ENCODE measurements around the gene RBMY1F. TPM values are rescaled to one million over a fixed set of nuclear protein-coding genes. Genes with fewer than 3 reads are reported as not detected.
"Not testable (repeated sequence)": the region's sequence is repeated elsewhere in the genome, so short reads cannot be mapped to it uniquely, and the experiment has no call there.

The RBMY1F gene
- total RNA-seq: not detected

DNA sequence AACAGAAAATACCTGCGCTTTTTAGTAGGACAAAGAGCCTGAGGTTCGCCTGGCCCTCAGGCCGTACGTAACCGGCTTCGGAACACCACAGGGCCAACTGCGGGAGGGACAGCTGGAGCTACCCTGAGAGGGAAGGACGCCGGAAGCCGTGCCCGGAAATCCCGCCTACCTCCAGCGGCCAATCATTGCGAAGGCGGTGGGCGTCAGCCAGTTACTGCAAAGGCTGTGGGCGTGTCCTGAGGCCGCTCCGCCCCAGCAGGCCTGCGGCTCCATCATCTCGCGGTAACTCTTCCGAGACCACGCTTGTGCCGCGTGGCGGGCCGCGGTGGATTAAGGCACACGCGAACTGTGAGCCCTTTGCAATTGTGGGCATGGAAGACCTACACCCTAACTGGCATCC, at the start of gene RBMY1F:
Gene RBMY1F (minus strand): TSS at position 101 of the 400 bp plus-strand sequence. CDS start 1,954 bp downstream, outside the sequence.
- H3K4me1 Mint-ChIP-seq, H3K36me3 Mint-ChIP-seq, H3K27me3 Mint-ChIP-seq, DNase-seq, H3K9me3 Mint-ChIP-seq, H3K27ac Mint-ChIP-seq, H3K4me3 Mint-ChIP-seq: not testable (repeated sequence)

DNA sequence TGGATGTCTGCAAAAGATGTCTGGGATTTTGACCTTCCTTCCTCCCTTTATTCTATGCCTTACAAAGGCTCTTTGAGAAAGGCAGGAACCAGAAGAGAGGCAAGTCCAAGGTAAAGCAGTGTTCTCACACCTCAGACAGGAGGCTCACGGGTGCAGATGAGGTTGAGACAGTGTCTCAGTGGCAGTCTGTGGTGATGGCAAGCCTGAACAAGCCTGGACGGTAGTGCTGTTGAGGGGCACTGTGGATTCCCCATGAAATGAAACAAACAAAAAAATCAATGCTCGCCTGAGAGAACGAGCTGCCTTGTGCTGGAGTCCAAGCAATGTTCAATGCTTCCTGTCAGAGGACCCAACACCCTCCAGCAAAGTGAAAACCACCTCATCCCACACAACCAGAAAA, 31.6 kb downstream of the RBMY1F start:
- not testable (repeated sequence) for H3K36me3 Mint-ChIP-seq, H3K4me3 Mint-ChIP-seq, H3K9me3 Mint-ChIP-seq, DNase-seq, H3K27ac Mint-ChIP-seq, H3K4me1 Mint-ChIP-seq, H3K27me3 Mint-ChIP-seq

DNA sequence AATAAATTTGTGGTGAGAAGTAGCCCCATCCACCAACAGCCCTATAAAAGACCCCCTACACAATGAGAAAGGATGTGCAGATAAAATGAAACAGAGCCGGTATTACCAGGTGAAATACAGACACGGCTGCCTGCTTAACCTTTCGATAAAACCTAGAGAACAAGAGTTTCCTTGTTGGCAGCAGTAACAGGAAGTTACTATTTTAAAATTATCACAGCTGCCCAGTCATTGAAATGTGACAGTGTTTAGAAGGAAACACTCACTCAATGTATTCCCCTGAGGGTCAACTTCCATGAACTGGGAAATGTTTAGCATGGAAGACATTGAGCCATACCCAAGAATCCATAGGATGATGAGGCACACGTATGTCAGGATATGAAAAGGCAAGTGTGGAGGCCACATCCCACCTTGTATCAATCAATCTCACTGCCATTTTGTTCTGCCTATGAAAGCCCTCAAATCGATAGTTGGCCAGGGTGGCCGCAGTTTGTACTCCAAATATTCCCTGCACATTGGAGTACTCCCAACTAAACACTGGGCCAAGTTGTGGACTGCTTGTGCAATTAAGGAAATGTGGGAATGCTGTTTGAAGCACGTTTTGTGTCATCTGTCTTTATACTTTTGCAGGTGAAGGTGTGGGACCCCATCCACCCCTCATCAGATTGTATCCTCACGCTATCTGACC, 41.6 kb downstream of the RBMY1F start:
- not testable (repeated sequence) for H3K27me3 Mint-ChIP-seq, H3K9me3 Mint-ChIP-seq, H3K4me1 Mint-ChIP-seq, H3K4me3 Mint-ChIP-seq, H3K27ac Mint-ChIP-seq, H3K36me3 Mint-ChIP-seq, DNase-seq

DNA sequence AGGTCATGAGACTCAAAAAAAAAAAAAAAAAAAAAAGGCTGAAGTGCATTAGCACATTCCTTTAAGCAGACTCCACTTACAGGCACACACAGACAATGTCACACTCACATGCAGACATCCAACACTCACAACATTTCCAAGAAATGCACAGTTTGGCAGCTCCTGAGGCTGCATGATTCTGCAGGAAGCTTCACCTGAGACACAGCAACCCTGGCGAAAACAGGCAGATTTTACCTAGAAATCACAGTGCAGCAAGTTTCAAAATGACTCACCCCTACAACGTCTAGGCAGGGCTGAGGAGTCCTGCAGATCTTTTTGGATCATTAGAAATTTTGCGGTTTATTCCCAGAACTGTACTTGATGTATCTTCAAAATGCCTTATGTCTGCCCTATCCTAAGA, 48.0 kb downstream of the RBMY1F start:
- not testable (repeated sequence) for H3K27me3 Mint-ChIP-seq, H3K4me3 Mint-ChIP-seq, H3K4me1 Mint-ChIP-seq, H3K27ac Mint-ChIP-seq, H3K36me3 Mint-ChIP-seq, H3K9me3 Mint-ChIP-seq, DNase-seq

DNA sequence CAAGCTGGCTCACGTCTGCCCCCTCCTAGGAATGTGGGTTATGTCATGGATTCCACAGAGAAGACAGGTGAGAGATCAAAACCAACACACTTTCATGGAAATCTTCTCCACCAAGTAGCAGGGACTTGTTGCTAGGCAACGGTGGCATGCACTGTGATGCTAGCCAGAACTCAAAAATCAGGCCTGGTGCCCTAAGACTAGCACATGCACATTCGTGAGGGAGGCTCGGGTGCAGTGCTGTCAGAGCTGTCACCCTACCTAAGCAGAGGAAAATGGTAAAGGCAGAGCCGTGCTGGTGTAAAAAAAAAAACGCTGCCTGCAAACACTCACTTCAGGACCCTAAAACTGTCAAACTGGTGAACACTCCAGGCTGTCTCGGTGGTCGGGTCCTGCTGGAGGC, 52.2 kb downstream of the RBMY1F start:
- H3K9me3 Mint-ChIP-seq, H3K4me3 Mint-ChIP-seq, DNase-seq, H3K27ac Mint-ChIP-seq, H3K4me1 Mint-ChIP-seq, H3K27me3 Mint-ChIP-seq, H3K36me3 Mint-ChIP-seq: not testable (repeated sequence)

Other genes starting within 250 kb of the RBMY1F start
- gene RBMY1J, start 220.5 kb upstream of the RBMY1F start, total RNA-seq: not detected